HG02852 (cell line): Measurements from ENCODE around the gene TENM3.

Experiments
- ATAC-seq: cut with Tn5 transposase; IDR thresholded peaks from one replicate; pipeline ENCODE4 v1.9.1; 2021; ENCODE audit warnings: mild to moderate bottlenecking, moderate library complexity; ENCODE audit not compliant: unreplicated experiment

The TENM3 gene

GRCh38 chr4:182758273-182758672 lies 515.1 kb downstream of the TENM3 start:
- no peak for ATAC-seq

- ATAC-seq = no peak
These were observed 517.4 kb downstream of the TENM3 start for GRCh38 chr4:182760551-182761043.

GRCh38 chr4:182764137-182764536 lies 520.9 kb downstream of the TENM3 start:
- ATAC-seq = no peak

GRCh38 chr4:182764642-182765041 lies 521.4 kb downstream of the TENM3 start:
- ATAC-seq = no peak

GRCh38 chr4:182765987-182766856 lies 523.0 kb downstream of the TENM3 start:
- ATAC-seq = no peak

- no peak for ATAC-seq
These were observed 523.7 kb downstream of the TENM3 start for GRCh38 chr4:182766857-182767250.

GRCh38 chr4:182768838-182769237 lies 525.6 kb downstream of the TENM3 start:
- ATAC-seq = no peak

- ATAC-seq = no peak
These were observed 527.2 kb downstream of the TENM3 start for GRCh38 chr4:182770259-182770995.

GRCh38 chr4:182770996-182771514 lies 527.9 kb downstream of the TENM3 start:
- ATAC-seq = no peak

GRCh38 chr4:182775075-182775474 lies 531.9 kb downstream of the TENM3 start:
- ATAC-seq = no peak

GRCh38 chr4:182776376-182777105 lies 533.3 kb downstream of the TENM3 start:
- ATAC-seq = no peak

- ATAC-seq = no peak
These were observed 535.2 kb downstream of the TENM3 start for GRCh38 chr4:182778222-182778982.

GRCh38 chr4:182786991-182787390 lies 543.8 kb downstream of the TENM3 start:
- ATAC-seq = no peak

- ATAC-seq = no peak
These were observed 545.0 kb downstream of the TENM3 start for GRCh38 chr4:182788201-182788600.

GRCh38 chr4:182789529-182789928 lies 546.3 kb downstream of the TENM3 start:
- ATAC-seq = no peak

GRCh38 chr4:182795446-182796238 lies 552.4 kb downstream of the TENM3 start:
- no peak for ATAC-seq

- no peak for ATAC-seq
These were observed 556.5 kb downstream of the TENM3 start for GRCh38 chr4:182799515-182800215.

GRCh38 chr4:182800216-182800515 lies 557.0 kb downstream of the TENM3 start:
- ATAC-seq = no peak

- ATAC-seq = no peak
These were observed 558.4 kb downstream of the TENM3 start for GRCh38 chr4:182801636-182802035.
